ENCODE measurements around the gene JMJD1C.

The JMJD1C gene

GRCh38 chr10:63481815-63482421, 16.1 kb upstream of the JMJD1C start:
- DNase-seq, result no peak

GRCh38 chr10:63480237-63480636, 14.5 kb upstream of the JMJD1C start:
- no peak for DNase-seq

GRCh38 chr10:63478564-63478963, 12.8 kb upstream of the JMJD1C start:
- DNase-seq, result no peak

GRCh38 chr10:63477927-63478326, 12.2 kb upstream of the JMJD1C start:
- DNase-seq, result no peak

GRCh38 chr10:63474488-63474887, 8.7 kb upstream of the JMJD1C start:
- DNase-seq, result no peak

- no peak for DNase-seq
Measured at GRCh38 chr10:63470928-63471327, 5.2 kb upstream of the JMJD1C start.

- no peak for DNase-seq
Measured at GRCh38 chr10:63468947-63469346, 3.2 kb upstream of the JMJD1C start.

- no peak for DNase-seq
Measured at GRCh38 chr10:63467841-63468240, 2.1 kb upstream of the JMJD1C start.

GRCh38 chr10:63466144-63466935, 563 bp upstream of the JMJD1C start:
- peak in 39 of 56 donors; percentile 15 to 77 (median 53) for DNase-seq

- peak in 8 of 56 donors; percentile 31 to 77 (median 58) for DNase-seq
Measured at GRCh38 chr10:63464402-63465292, 1.1 kb downstream of the JMJD1C start.

GRCh38 chr10:63462442-63462841, 3.3 kb downstream of the JMJD1C start:
- DNase-seq, result no peak

GRCh38 chr10:63458177-63458576, 7.6 kb downstream of the JMJD1C start:
- no peak for DNase-seq

GRCh38 chr10:63457594-63457993, 8.2 kb downstream of the JMJD1C start:
- DNase-seq, result no peak

GRCh38 chr10:63456437-63457210, 9.2 kb downstream of the JMJD1C start:
- DNase-seq, result no peak

- no peak for DNase-seq
Measured at GRCh38 chr10:63455507-63455906, 10.3 kb downstream of the JMJD1C start.

GRCh38 chr10:63454631-63455030, 11.1 kb downstream of the JMJD1C start:
- DNase-seq, result no peak

GRCh38 chr10:63452524-63452923, 13.3 kb downstream of the JMJD1C start:
- DNase-seq, result no peak

GRCh38 chr10:63446716-63447440, 18.9 kb downstream of the JMJD1C start:
- no peak for DNase-seq

- no peak for DNase-seq
Measured at GRCh38 chr10:63441404-63441803, 24.4 kb downstream of the JMJD1C start.

- no peak for DNase-seq
Measured at GRCh38 chr10:63439607-63440006, 26.2 kb downstream of the JMJD1C start.
